ENCODE measurements around the gene TPSG1. TPM values are rescaled to one million over a fixed set of nuclear protein-coding genes. Genes with fewer than 3 reads are reported as not detected.

TPSG1 gene
- total RNA-seq, 2 donors from 2014 or later: 0.54 TPM; not detected in 1

DNA sequence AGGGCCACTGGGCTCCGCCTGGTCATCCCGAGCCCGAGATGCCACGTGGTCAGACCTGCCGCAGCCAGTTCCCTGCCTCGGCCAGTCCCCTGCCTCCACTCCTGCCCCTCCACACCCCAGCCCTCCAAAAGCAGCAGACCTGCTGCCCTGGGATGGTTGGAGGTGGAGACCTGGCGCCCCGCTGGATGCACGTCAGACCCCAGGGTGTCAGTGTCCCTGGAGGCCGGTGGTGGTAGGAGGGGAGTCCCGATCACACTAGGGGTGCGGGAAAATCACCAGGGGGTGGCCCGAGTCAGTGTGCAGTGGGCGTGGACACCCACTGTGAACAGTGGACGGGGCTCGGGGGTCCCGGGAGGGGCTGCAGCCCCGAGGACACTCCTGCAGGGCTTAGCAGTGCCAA is 26.9 kb downstream of the TPSG1 start:
- TF ChIP-seq, protein P1, sequence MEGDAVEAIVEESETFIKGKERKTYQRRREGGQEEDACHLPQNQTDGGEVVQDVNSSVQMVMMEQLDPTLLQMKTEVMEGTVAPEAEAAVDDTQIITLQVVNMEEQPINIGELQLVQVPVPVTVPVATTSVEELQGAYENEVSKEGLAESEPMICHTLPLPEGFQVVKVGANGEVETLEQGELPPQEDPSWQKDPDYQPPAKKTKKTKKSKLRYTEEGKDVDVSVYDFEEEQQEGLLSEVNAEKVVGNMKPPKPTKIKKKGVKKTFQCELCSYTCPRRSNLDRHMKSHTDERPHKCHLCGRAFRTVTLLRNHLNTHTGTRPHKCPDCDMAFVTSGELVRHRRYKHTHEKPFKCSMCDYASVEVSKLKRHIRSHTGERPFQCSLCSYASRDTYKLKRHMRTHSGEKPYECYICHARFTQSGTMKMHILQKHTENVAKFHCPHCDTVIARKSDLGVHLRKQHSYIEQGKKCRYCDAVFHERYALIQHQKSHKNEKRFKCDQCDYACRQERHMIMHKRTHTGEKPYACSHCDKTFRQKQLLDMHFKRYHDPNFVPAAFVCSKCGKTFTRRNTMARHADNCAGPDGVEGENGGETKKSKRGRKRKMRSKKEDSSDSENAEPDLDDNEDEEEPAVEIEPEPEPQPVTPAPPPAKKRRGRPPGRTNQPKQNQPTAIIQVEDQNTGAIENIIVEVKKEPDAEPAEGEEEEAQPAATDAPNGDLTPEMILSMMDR (IDR thresholded peaks at IDR 0.05): no peak
- no peak for ATAC-seq (ENCODE audit: insufficient number of reproducible peaks, low FRiP score, low read depth)
- no peak for DNase-seq (ENCODE audit: low spot score)
- no peaks in the 10 kb centered on the region for H3K9me3 ChIP-seq
- H3K4me3 ChIP-seq: no peak overlapping the region
- no peaks in the 10 kb centered on the region for H3K27me3 ChIP-seq (replicated peaks; ENCODE audit: insufficient read depth)
- no peaks in the 10 kb centered on the region for H3K36me3 ChIP-seq
- H3K27ac ChIP-seq: no peak overlapping the region
- no peaks in the 10 kb centered on the region for H3K4me1 ChIP-seq (ENCODE audit: control insufficient read depth in 1 of 2, low read depth in 2 of 2)

DNA sequence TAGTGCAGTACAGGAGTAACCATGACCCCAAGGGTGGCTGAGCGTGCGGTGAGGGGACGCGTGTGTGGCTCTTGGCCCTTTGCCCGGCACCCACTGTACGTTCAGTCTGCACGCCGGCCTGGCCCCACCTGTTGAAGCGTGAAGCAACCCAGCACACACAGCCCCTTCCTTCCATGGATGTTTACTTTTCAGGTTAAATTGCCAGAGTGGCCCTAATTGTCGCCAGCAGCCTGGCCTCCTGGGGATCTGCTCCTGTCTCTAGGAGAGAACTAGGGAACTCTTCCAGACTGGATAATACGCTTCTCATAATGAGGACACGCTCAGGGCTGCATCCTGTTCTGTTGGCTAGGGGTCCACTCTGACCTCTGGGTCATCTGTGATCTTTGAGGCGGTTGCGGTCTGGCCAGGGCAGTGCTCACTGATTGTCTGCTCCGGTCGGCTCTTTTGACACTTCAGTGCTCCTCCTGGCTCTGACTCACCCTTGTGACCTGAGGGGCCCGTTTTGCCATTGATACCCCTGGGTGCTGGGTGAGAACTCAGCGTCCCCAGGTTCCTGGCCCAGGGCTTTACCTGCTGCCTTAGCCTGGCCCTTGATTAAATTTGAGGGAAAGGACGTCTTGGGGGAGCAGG is 27.7 kb downstream of the TPSG1 start:
- TF ChIP-seq, protein P1 (IDR thresholded peaks at IDR 0.05): no peak
- Histone ChIP-seq H3K27me3 (replicated peaks; ENCODE audit: insufficient read depth) (no peaks in the 10 kb centered on the region), H3K36me3 (no peaks in the 10 kb centered on the region), H3K27ac (no peak overlapping the region), H3K4me1 (ENCODE audit: control insufficient read depth in 1 of 2, low read depth in 2 of 2) (no peaks in the 10 kb centered on the region), H3K9me3 (no peaks in the 10 kb centered on the region), H3K4me3 (no peak overlapping the region)
- ATAC-seq (ENCODE audit: insufficient number of reproducible peaks, low FRiP score, low read depth) (no peak), DNase-seq (ENCODE audit: low spot score) (no peak)

DNA sequence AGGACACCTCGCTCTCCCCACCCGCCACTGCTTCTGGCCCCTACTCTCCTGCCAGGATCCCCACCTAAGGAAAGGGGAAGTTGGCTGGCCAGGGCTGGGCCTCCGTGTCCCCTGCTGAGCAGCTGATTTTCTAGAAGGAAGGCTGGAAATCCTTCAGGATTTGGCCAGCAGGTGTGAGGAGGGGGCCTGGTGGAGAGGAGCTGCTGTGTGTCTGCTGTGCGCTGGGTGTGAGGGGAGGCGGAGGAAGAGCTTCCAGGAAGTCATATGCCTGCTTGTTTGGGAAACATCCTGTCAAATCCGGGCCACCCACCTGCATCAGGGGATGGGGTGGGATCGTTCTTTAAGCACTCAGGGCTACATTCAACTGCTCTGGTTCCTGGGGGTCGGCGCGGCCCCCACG is 28.6 kb downstream of the TPSG1 start:
- H3K27me3 ChIP-seq (replicated peaks; ENCODE audit: insufficient read depth): no peaks in the 10 kb centered on the region
- no peak overlapping the region for H3K4me3 ChIP-seq
- DNase-seq (ENCODE audit: low spot score) (no peak), ATAC-seq (ENCODE audit: insufficient number of reproducible peaks, low FRiP score, low read depth) (no peak)
- no peaks in the 10 kb centered on the region for H3K9me3 ChIP-seq
- no peak overlapping the region for H3K27ac ChIP-seq
- no peaks in the 10 kb centered on the region for H3K36me3 ChIP-seq
- no peaks in the 10 kb centered on the region for H3K4me1 ChIP-seq (ENCODE audit: control insufficient read depth in 1 of 2, low read depth in 2 of 2)
- TF ChIP-seq, protein P1 (IDR thresholded peaks at IDR 0.05): no peak

DNA sequence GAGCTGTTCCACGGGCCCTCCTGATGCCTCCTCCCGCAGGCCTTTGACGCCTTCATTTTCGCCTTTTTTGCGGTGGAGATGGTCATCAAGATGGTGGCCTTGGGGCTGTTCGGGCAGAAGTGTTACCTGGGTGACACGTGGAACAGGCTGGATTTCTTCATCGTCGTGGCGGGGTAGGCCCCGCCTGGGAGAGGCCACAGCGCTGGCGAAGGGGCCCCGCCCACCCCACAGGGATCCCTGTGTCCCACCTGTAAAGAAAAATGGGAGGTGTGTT is 29.7 kb downstream of the TPSG1 start:
- H3K4me1 ChIP-seq (ENCODE audit: control insufficient read depth in 1 of 2, low read depth in 2 of 2): no peaks in the 10 kb centered on the region
- TF ChIP-seq, protein P1 (IDR thresholded peaks at IDR 0.05): no peak
- H3K27ac ChIP-seq: no peak overlapping the region

DNA sequence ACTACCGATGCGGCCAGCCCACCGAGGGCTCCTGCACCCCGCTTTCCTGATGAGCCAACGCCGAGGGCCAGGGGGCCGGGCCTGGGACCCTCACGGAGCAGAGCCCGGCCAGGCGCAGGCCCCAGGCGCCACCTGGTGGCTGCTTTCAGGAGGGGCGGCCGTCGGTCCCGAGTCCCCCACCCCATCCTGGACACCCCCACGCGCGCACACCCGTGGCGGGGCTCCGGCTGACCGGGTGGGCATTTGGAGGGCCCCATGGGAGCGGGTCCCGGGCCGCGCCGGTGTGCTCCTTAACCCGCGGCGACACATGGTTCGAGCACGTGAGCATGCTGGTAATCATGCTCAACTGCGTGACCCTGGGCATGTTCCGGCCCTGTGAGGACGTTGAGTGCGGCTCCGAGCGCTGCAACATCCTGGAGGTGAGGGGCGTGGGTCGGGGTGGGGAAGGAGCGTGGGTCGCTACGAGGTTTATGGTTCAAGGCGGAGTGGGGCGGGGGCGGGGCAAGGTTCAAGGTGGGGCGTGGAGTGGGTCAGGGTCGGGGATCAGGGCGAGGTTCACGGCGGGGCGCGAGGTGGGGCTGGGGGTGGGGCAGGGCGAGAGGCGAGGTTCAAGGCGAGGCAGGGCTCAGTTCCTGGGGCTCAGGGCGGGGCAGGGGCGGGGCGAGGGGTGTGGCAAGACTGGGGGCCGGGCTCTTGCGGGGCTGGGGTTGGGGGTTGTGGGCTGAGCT is 30.2 kb downstream of the TPSG1 start:
- H3K9me3 ChIP-seq: no peaks in the 10 kb centered on the region
- H3K4me3 ChIP-seq: no peak overlapping the region
- H3K4me1 ChIP-seq (ENCODE audit: control insufficient read depth in 1 of 2, low read depth in 2 of 2): no peaks in the 10 kb centered on the region
- no peak for ATAC-seq (ENCODE audit: insufficient number of reproducible peaks, low FRiP score, low read depth)
- H3K27me3 ChIP-seq (replicated peaks; ENCODE audit: insufficient read depth): no peaks in the 10 kb centered on the region
- H3K36me3 ChIP-seq: no peaks in the 10 kb centered on the region
- H3K27ac ChIP-seq: no peak overlapping the region
- TF ChIP-seq, protein P1 (IDR thresholded peaks at IDR 0.05): peak; percentile 96
- no peak for DNase-seq (ENCODE audit: low spot score)

More for the DNA sequence above, 29.7 kb downstream of the TPSG1 start:
- ATAC-seq (ENCODE audit: insufficient number of reproducible peaks, low FRiP score, low read depth) (no peak), DNase-seq (ENCODE audit: low spot score) (no peak)
- no peaks in the 10 kb centered on the region for H3K36me3 ChIP-seq
- H3K9me3 ChIP-seq: no peaks in the 10 kb centered on the region
- H3K27me3 ChIP-seq (replicated peaks; ENCODE audit: insufficient read depth): no peaks in the 10 kb centered on the region
- no peak overlapping the region for H3K4me3 ChIP-seq

Measured in thoracic aorta (tissue), 2 donors.